PC-9 (cell line): ENCODE measurements around the gene ADAMTS6.

Experiments
- EZH2 ChIP-seq: fragments of 200-600 bp; sonication (generic); IDR thresholded peaks from 2 replicates; pipeline ENCODE4 v1.8.0; 2017; ENCODE audit warnings: antibody characterized with exemption, low read depth
- TF ChIP-seq, protein P1 (sequence below): fragments of 200-600 bp; sonication (generic); conservative IDR thresholded peaks from 2 replicates; pipeline ENCODE4 v1.6.1; 2017; ENCODE audit warnings: mixed run types, antibody characterized with exemption, mild to moderate bottlenecking, moderate library complexity

- TF ChIP-seq EZH2, result no peak
- TF ChIP-seq, protein P1, sequence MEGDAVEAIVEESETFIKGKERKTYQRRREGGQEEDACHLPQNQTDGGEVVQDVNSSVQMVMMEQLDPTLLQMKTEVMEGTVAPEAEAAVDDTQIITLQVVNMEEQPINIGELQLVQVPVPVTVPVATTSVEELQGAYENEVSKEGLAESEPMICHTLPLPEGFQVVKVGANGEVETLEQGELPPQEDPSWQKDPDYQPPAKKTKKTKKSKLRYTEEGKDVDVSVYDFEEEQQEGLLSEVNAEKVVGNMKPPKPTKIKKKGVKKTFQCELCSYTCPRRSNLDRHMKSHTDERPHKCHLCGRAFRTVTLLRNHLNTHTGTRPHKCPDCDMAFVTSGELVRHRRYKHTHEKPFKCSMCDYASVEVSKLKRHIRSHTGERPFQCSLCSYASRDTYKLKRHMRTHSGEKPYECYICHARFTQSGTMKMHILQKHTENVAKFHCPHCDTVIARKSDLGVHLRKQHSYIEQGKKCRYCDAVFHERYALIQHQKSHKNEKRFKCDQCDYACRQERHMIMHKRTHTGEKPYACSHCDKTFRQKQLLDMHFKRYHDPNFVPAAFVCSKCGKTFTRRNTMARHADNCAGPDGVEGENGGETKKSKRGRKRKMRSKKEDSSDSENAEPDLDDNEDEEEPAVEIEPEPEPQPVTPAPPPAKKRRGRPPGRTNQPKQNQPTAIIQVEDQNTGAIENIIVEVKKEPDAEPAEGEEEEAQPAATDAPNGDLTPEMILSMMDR, result no peak
These were observed 232.8 kb downstream of the ADAMTS6 start for GRCh38 chr5:65248896-65249295.
